H9 (cell line): ENCODE measurements around the gene MYOD1. TPM values are rescaled to one million over a fixed set of nuclear protein-coding genes. Genes with fewer than 3 reads are reported as not detected.

Experiments
- DNase-seq: peaks from one replicate; pipeline ENCODE4 v3.0.0-alpha.2; 2017
- H2AFZ ChIP-seq: one replicate; pipeline ENCODE4 v1.6.1; 2013; ENCODE audit warnings: mild to moderate bottlenecking, low read length, control low read depth, moderate library complexity
- H2AK5ac ChIP-seq: 2 replicates; pipeline ENCODE4 v1.6.1; 2013; ENCODE audit warnings: low read length, control low read depth, mixed read lengths; ENCODE audit not compliant: insufficient read length
- H2BK120ac ChIP-seq: one replicate; pipeline ENCODE4 v1.6.1; 2013; ENCODE audit warnings: low read depth, mild to moderate bottlenecking, low read length, control low read depth, inconsistent platforms; ENCODE audit not compliant: poor library complexity, severe bottlenecking
- H2BK12ac ChIP-seq: 2 replicates; pipeline ENCODE4 v1.6.1; 2013; ENCODE audit warnings: low read length, control low read depth, mixed read lengths, low read depth; ENCODE audit not compliant: insufficient read length
- H2BK15ac ChIP-seq: 2 replicates; pipeline ENCODE4 v1.6.1; 2013; ENCODE audit warnings: low read depth, low read length, control low read depth
- H2BK20ac ChIP-seq: one replicate; pipeline ENCODE4 v1.6.1; 2013; ENCODE audit warnings: low read depth, mild to moderate bottlenecking, low read length, control low read depth, inconsistent platforms; ENCODE audit not compliant: poor library complexity, severe bottlenecking
- H2BK5ac ChIP-seq: 2 replicates; pipeline ENCODE4 v1.6.1; 2013; ENCODE audit warnings: low read length, control low read depth, mixed read lengths; ENCODE audit not compliant: insufficient read length
- H3K14ac ChIP-seq: 2 replicates; pipeline ENCODE4 v1.6.1; 2013; ENCODE audit warnings: low read length, control low read depth; ENCODE audit not compliant: insufficient read depth
- H3K18ac ChIP-seq: 2 replicates; pipeline ENCODE4 v1.6.1; 2013; ENCODE audit warnings: low read depth, mild to moderate bottlenecking, mixed read lengths, low read length, control low read depth; ENCODE audit not compliant: insufficient read length
- H3K23ac ChIP-seq: 2 replicates; pipeline ENCODE4 v1.6.1; 2013; ENCODE audit warnings: low read length, control low read depth, mixed read lengths, low read depth; ENCODE audit not compliant: insufficient read length
- H3K23me2 ChIP-seq: 2 replicates; pipeline ENCODE4 v1.6.1; 2013; ENCODE audit warnings: low read depth, mild to moderate bottlenecking, mixed read lengths, low read length, control low read depth; ENCODE audit not compliant: insufficient read length, poor library complexity, severe bottlenecking
- H3K27ac ChIP-seq: 2 replicates; pipeline ENCODE4 v1.5.1; 2013; ENCODE audit warnings: low read length, control low read depth, mixed read lengths, low read depth; ENCODE audit not compliant: insufficient read length
- H3K27me3 ChIP-seq: 2 replicates; pipeline ENCODE4 v1.6.1; 2013; ENCODE audit warnings: low read length, control low read depth, inconsistent platforms; ENCODE audit not compliant: insufficient read depth
- H3K4ac ChIP-seq: 2 replicates; pipeline ENCODE4 v1.6.1; 2013; ENCODE audit warnings: low read depth, mild to moderate bottlenecking, control low read depth, inconsistent platforms, low read length, moderate library complexity
- H3K4me1 ChIP-seq: 2 replicates; pipeline ENCODE4 v1.6.1; 2013; ENCODE audit warnings: low read length, control low read depth, inconsistent platforms; ENCODE audit not compliant: insufficient read depth
- H3K4me2 ChIP-seq: 2 replicates; pipeline ENCODE4 v1.6.1; 2013; ENCODE audit warnings: low read length, control low read depth, mixed read lengths; ENCODE audit not compliant: insufficient read length, insufficient read depth
- H3K56ac ChIP-seq: 2 replicates; pipeline ENCODE4 v1.6.1; 2013; ENCODE audit warnings: low read depth, mild to moderate bottlenecking, mixed read lengths, low read length, control low read depth; ENCODE audit not compliant: insufficient read length
- H3K79me1 ChIP-seq: 2 replicates; pipeline ENCODE4 v1.6.1; 2013; ENCODE audit warnings: low read depth, mild to moderate bottlenecking, moderate library complexity, low read length, control low read depth, inconsistent platforms; ENCODE audit not compliant: insufficient read depth, poor library complexity, severe bottlenecking
- H3K79me2 ChIP-seq: 2 replicates; pipeline ENCODE4 v1.6.1; 2013; ENCODE audit warnings: low read length, control low read depth, inconsistent platforms; ENCODE audit not compliant: insufficient read depth
- H3K9ac ChIP-seq: 2 replicates; pipeline ENCODE4 v1.6.1; 2013; ENCODE audit warnings: low read length, control low read depth, mixed read lengths; ENCODE audit not compliant: insufficient read length; ENCODE audit errors: extremely low read depth
- H3K9me3 ChIP-seq: one replicate; pipeline ENCODE4 v1.6.1; 2013; ENCODE audit warnings: low read depth, low read length, inconsistent platforms; ENCODE audit not compliant: control insufficient read depth
- H3T11ph ChIP-seq: one replicate; pipeline ENCODE4 v1.6.1; 2013; ENCODE audit warnings: mild to moderate bottlenecking, low read length, control low read depth, inconsistent platforms
- H4K20me1 ChIP-seq: one replicate; pipeline ENCODE4 v1.6.1; 2013; ENCODE audit not compliant: control insufficient read depth, insufficient read length, insufficient read depth
- H4K5ac ChIP-seq: 2 replicates; pipeline ENCODE4 v1.6.1; 2013; ENCODE audit warnings: low read depth, mild to moderate bottlenecking, mixed read lengths, low read length, control low read depth; ENCODE audit not compliant: insufficient read length
- H4K8ac ChIP-seq: replicated peaks from 2 replicates; pipeline ENCODE4 v1.6.1; 2013; ENCODE audit warnings: low read length, control low read depth, mixed read lengths, low read depth; ENCODE audit not compliant: insufficient read length
- H4K91ac ChIP-seq: 2 replicates; pipeline ENCODE4 v1.6.1; 2013; ENCODE audit warnings: low read depth, mild to moderate bottlenecking, moderate library complexity, mixed read lengths, low read length, control low read depth; ENCODE audit not compliant: insufficient read length
- H3K27ac Mint-ChIP-seq, 3 experiments: 2 replicates in 2 of 3; 3 replicates in 1 of 3; pipeline ENCODE4 v1.8.0; 2020 to 2021; ENCODE audit warnings: mixed read lengths in 3 of 3, mild to moderate bottlenecking in 1 of 3, moderate library complexity in 1 of 3
- H3K27me3 Mint-ChIP-seq: 2 replicates; pipeline ENCODE4 v1.8.0; 2021; ENCODE audit warnings: low read depth, mild to moderate bottlenecking, moderate library complexity, mixed read lengths
- H3K36me3 Mint-ChIP-seq, 3 experiments: 2 replicates in 2 of 3; 3 replicates in 1 of 3; pipeline ENCODE4 v1.8.0; 2020 to 2021; ENCODE audit warnings: low read depth in 3 of 3, mixed read lengths in 3 of 3; ENCODE audit not compliant: insufficient read depth in 1 of 3
- H3K4me1 Mint-ChIP-seq, 2 experiments: 2 replicates each; pipeline ENCODE4 v1.8.0; 2020; ENCODE audit warnings: mixed read lengths in 2 of 2
- H3K4me3 Mint-ChIP-seq, 2 experiments: 2 replicates in 1 of 2; 3 replicates in 1 of 2; pipeline ENCODE4 v1.8.0; 2020 to 2021; ENCODE audit warnings: mild to moderate bottlenecking in 2 of 2, mixed read lengths in 2 of 2, moderate library complexity in 1 of 2
- H3K9me3 Mint-ChIP-seq, 2 experiments: 2 replicates in 1 of 2; 3 replicates in 1 of 2; pipeline ENCODE4 v1.8.0; 2020; ENCODE audit warnings: mild to moderate bottlenecking in 2 of 2, mixed read lengths in 2 of 2, moderate library complexity in 1 of 2
- WGBS: extraction: QIAGEN DNeasy Blood & Tissue Kit; methylation state at CpG from one replicate; pipeline ENCODE4 v1.1.7; 2013; ENCODE audit warnings: missing lambda C conversion rate, low lambda C conversion rate, mixed read lengths; ENCODE audit not compliant: insufficient read length; ENCODE audit errors: extremely low coverage; 5-methylcytosine and 5-hydroxymethylcytosine counted together
- total RNA-seq: library from RNA; stranded (reverse); gene quantifications from 2 replicates; pipeline ENCODE4 v1.2.1, GENCODE V29; 2021
- TF ChIP-seq, protein P1 (sequence below): fragments of 200-600 bp; sonication (generic); conservative IDR thresholded peaks from 3 replicates; pipeline ENCODE4 v1.8.0; 2021; ENCODE audit warnings: antibody characterized with exemption, mild to moderate bottlenecking

The MYOD1 gene
- total RNA-seq, 1 experiment from 2014 or later: not detected

DNA sequence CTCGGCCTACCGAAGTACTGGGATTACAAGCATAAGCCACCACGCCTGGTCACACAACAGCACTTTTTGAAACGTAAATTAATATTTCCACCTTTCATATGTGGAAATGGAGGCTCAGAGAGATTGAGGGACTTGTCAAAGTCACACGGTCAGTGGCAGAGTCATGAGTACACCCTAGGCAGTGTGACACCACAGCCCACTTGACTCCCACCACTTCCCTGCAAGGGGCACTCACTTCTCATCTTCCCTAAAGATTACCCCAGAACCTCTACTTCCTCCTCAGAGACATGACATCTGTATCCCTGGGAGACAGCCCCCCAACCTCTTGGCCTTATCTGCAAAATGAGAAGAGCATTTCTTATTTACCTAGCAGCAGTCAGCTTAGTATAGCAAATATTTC is 16.5 kb upstream of the MYOD1 start:
- H2BK120ac ChIP-seq: no peak overlapping the region
- no peak overlapping the region for H3K4me2 ChIP-seq
- Mint-ChIP-seq H3K4me3 (no peak overlapping the region), H3K27me3 (peaks cover 44% of the 10 kb centered on the region), H3K4me1 (peaks cover 0 to 6% of the 10 kb centered on the region in 2 experiments; a peak in 2 of 4 replicates), H3K27ac (no peak overlapping the region), H3K9me3 (peaks cover 6 to 8% of the 10 kb centered on the region in 2 experiments; a peak in 4 of 5 replicates), H3K36me3 (peaks cover 0 to 3% (median 0%) of the 10 kb centered on the region in 3 experiments; a peak in 3 of 7 replicates)
- no peak overlapping the region for H3K18ac ChIP-seq
- no peak overlapping the region for H3K9ac ChIP-seq
- DNase-seq: no peak
- H3K4ac ChIP-seq: no peak overlapping the region
- no peak overlapping the region for H2BK5ac ChIP-seq
- no CpG with 5 or more reads among the region's 5 CpGs for WGBS
- H3K79me1 ChIP-seq: no peaks in the 10 kb centered on the region
- H4K5ac ChIP-seq: no peak overlapping the region
- H2AFZ ChIP-seq: no peak overlapping the region
- no peaks in the 10 kb centered on the region for H3K9me3 ChIP-seq
- H3K56ac ChIP-seq: no peak overlapping the region
- no peak overlapping the region for H3K27ac ChIP-seq
- no peaks in the 10 kb centered on the region for H4K20me1 ChIP-seq
- H2BK15ac ChIP-seq: no peak overlapping the region
- H2BK12ac ChIP-seq: no peak overlapping the region
- no peak overlapping the region for H3K23ac ChIP-seq
- H3K23me2 ChIP-seq: no peaks in the 10 kb centered on the region
- no peaks in the 10 kb centered on the region for H3K27me3 ChIP-seq
- no peak overlapping the region for H3K14ac ChIP-seq
- H3T11ph ChIP-seq: no peak overlapping the region
- H3K79me2 ChIP-seq: no peaks in the 10 kb centered on the region
- no peak overlapping the region for H4K91ac ChIP-seq
- H3K4me1 ChIP-seq: no peaks in the 10 kb centered on the region
- TF ChIP-seq, protein P1, sequence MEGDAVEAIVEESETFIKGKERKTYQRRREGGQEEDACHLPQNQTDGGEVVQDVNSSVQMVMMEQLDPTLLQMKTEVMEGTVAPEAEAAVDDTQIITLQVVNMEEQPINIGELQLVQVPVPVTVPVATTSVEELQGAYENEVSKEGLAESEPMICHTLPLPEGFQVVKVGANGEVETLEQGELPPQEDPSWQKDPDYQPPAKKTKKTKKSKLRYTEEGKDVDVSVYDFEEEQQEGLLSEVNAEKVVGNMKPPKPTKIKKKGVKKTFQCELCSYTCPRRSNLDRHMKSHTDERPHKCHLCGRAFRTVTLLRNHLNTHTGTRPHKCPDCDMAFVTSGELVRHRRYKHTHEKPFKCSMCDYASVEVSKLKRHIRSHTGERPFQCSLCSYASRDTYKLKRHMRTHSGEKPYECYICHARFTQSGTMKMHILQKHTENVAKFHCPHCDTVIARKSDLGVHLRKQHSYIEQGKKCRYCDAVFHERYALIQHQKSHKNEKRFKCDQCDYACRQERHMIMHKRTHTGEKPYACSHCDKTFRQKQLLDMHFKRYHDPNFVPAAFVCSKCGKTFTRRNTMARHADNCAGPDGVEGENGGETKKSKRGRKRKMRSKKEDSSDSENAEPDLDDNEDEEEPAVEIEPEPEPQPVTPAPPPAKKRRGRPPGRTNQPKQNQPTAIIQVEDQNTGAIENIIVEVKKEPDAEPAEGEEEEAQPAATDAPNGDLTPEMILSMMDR: no peak
- no peak overlapping the region for H2BK20ac ChIP-seq
- no peak overlapping the region for H2AK5ac ChIP-seq
- no peak overlapping the region for H4K8ac ChIP-seq
